Measurements from ENCODE around the gene LGSN. TPM values are rescaled to one million over a fixed set of nuclear protein-coding genes. Genes with fewer than 3 reads are reported as not detected.

The LGSN gene
- total and polyA plus RNA-seq, 10 of the 15 experiments (the other 5 are each of a cell fraction or from before 2014, with no cell fraction given), result not detected

DNA sequence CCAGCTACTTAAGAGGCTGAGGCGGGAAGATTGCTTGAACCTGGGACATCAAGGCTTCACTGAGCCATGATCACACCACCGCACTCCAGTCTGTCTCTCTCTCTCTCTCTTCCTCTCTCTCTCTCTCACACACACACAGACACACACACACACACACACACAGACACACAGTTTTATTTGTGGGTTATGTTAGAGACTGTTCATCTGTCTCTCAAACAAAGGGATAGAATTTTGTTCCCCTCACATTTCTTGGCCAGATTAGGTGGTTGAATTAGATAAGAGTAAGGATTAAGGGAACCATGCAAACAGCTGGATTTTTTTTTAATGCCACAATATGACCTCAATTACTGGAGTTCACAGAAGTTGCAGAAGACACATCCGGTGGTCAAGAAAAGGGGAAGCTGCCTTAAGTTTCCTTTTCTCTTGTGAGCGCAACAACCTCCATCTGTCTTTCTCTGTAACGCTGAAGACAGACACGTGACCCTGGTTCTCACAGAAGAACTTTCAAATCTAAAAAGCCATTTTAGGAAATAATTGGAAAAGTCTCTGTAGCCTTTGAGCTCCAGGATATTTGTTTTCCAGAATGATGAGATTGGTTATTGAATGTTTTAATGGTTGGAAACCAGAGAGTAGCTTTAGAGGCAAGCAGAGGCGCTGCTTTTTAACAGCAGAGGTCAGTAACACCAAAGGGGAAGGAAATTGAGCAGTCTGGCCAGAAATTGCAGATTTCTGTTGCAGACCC lies 32.9 kb upstream of the LGSN start (continued):
- no peak for TF ChIP-seq CBX3 (IDR thresholded peaks at IDR 0.05; ENCODE audit: borderline replicate concordance, low read depth)
- TF ChIP-seq, protein P1, sequence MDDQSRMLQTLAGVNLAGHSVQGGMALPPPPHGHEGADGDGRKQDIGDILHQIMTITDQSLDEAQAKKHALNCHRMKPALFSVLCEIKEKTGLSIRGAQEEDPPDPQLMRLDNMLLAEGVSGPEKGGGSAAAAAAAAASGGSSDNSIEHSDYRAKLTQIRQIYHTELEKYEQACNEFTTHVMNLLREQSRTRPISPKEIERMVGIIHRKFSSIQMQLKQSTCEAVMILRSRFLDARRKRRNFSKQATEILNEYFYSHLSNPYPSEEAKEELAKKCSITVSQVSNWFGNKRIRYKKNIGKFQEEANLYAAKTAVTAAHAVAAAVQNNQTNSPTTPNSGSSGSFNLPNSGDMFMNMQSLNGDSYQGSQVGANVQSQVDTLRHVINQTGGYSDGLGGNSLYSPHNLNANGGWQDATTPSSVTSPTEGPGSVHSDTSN (IDR thresholded peaks at IDR 0.05; ENCODE audit: insufficient replicate concordance, low read depth, low read length), result no peak
- peak; percentile 97 for TF ChIP-seq RUNX3 (IDR thresholded peaks at IDR 0.05; ENCODE audit: low read length)
- TF ChIP-seq HDAC2 (IDR thresholded peaks at IDR 0.05), result no peak
- no peak for TF ChIP-seq TARDBP (IDR thresholded peaks at IDR 0.05; ENCODE audit: borderline replicate concordance)
- TF ChIP-seq, protein P2, sequence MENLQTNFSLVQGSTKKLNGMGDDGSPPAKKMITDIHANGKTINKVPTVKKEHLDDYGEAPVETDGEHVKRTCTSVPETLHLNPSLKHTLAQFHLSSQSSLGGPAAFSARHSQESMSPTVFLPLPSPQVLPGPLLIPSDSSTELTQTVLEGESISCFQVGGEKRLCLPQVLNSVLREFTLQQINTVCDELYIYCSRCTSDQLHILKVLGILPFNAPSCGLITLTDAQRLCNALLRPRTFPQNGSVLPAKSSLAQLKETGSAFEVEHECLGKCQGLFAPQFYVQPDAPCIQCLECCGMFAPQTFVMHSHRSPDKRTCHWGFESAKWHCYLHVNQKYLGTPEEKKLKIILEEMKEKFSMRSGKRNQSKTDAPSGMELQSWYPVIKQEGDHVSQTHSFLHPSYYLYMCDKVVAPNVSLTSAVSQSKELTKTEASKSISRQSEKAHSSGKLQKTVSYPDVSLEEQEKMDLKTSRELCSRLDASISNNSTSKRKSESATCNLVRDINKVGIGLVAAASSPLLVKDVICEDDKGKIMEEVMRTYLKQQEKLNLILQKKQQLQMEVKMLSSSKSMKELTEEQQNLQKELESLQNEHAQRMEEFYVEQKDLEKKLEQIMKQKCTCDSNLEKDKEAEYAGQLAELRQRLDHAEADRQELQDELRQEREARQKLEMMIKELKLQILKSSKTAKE (IDR thresholded peaks at IDR 0.05; ENCODE audit: low read depth, poor library complexity, severe bottlenecking), result peak; percentile 96

DNA sequence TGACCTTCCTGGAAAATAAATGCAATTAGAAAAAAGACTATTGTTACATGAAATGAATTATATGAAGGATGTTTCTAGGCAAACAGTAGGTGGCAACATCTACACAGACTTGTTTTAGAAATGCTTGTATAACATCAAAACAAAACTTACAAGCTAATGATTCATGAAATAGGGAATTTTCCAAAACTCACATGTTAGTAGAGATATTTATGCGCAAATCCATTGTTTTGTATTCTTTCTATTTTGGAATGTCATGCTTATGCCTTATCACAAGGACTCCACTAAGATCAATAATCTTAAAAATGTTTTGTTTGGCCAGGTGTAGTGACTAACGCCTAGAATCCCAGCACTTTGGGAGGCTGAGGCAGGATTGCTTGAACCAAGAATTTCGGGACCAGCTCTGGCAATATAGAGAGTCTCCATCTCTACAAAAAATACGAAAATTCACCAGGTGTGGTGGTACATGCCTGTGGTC lies 32.3 kb upstream of the LGSN start:
- Histone ChIP-seq H3K9me3 (replicated peaks; ENCODE audit: control insufficient read depth, insufficient read depth, low read length) (no peaks in the 10 kb centered on the region), H3K4me2 (ENCODE audit: control insufficient read depth, insufficient read depth) (peak overlapping the region; percentile 87), H2AFZ (ENCODE audit: control insufficient read depth, low read depth, low read length) (peak overlapping the region; percentile 83), H3K4me3 (0 out of 2 replicates have a peak overlapping the region, but pooled peaks have one; percentile 13), H3K4me1 (ENCODE audit: control insufficient read depth, insufficient read depth, low read length) (peaks cover 11% of the 10 kb centered on the region), H3K79me2 (ENCODE audit: control insufficient read depth, insufficient read depth, low read length) (no peaks in the 10 kb centered on the region), H3K27ac (ENCODE audit: control insufficient read depth, insufficient read depth) (peak overlapping the region; percentile 95), H4K20me1 (ENCODE audit: control insufficient read depth, insufficient read depth) (no peaks in the 10 kb centered on the region), H3K27me3 (replicated peaks in 1 of 2; ENCODE audit: control insufficient read depth in 2 of 2, insufficient read depth in 2 of 2, low read length in 1 of 2) (no peaks in the 10 kb centered on the region), H3K36me3 (ENCODE audit: control insufficient read depth in 2 of 2, insufficient read depth in 2 of 2, low read length in 1 of 2) (no peaks in the 10 kb centered on the region), H3K9ac (ENCODE audit: control insufficient read depth, insufficient read depth, low read length) (peak overlapping the region; percentile 57)
- RAD21 ChIA-PET (ENCODE audit: unreplicated experiment), result interaction anchor here (0.6 to 7.8 kb wide), 71 partner anchors 24 to 978 kb away, joined by 3 to 114 read pairs (median 6); partner anchors contain the start of gene PHF3
- DNase-seq (ENCODE audit: low read depth, low spot score) (peak; percentile 34), FAIRE-seq (peak; percentile 44), ATAC-seq (peak; percentile 60)
- intact Hi-C loops (cut with micrococcal nuclease; ENCODE audit: unreplicated experiment) (loop anchor here (1.0 to 2.0 kb wide), 6 partner anchors 33 to 451 kb away; no protein-coding TSS in a partner anchor), in situ Hi-C loops (cut with MboI) (loop anchor here (5.0 kb wide), 3 partner anchors 220 to 410 kb away; partner anchors contain the start of genes LOC128125822 and PTP4A1)
- WGBS (ENCODE audit: insufficient coverage, insufficient replicate concordance, low lambda C conversion rate, missing lambda C conversion rate), result 1% methylated on average over 4 of the region's 4 CpGs
- POLR2A ChIA-PET, result interaction anchor here (0.6 to 2.5 kb wide), 8 partner anchors 152 to 450 kb away, joined by 3 to 13 read pairs (median 4); partner anchors contain the start of gene PHF3
- BruUV-seq (replicated peaks), result no TSS peak
- CTCF ChIA-PET, result interaction anchor here (0.5 to 7.2 kb wide), 72 partner anchors 10 to 1126 kb away, joined by 3 to 159 read pairs (median 7); partner anchors contain the start of gene PHF3
- SMC1A ChIA-PET (ENCODE audit: uncharacterized antibody, unreplicated experiment), result interaction anchor here (0.8 to 9.8 kb wide), 71 partner anchors 24 to 979 kb away, joined by 3 to 218 read pairs (median 6); partner anchors contain the start of gene PHF3
- peak; percentile 75 for TF ChIP-seq RAD21 (IDR thresholded peaks at IDR 0.05; ENCODE audit: insufficient read depth, low read depth, low read length)
- peak; percentile 74; the same call in 1 of the 2 replicates for TF ChIP-seq SMC3 (IDR thresholded peaks at IDR 0.05; ENCODE audit: borderline replicate concordance, low read length)
- TF ChIP-seq RELA (IDR thresholded peaks at IDR 0.05; ENCODE audit: borderline replicate concordance, partially characterized antibody), result peak; percentile 74
- TF ChIP-seq SMARCA5 (IDR thresholded peaks at IDR 0.05), result 0 out of 2 replicates have a peak, but pooled peaks have one; percentile 73
- TF ChIP-seq NBN (IDR thresholded peaks at IDR 0.05), result no peak
- TF ChIP-seq, protein P3, sequence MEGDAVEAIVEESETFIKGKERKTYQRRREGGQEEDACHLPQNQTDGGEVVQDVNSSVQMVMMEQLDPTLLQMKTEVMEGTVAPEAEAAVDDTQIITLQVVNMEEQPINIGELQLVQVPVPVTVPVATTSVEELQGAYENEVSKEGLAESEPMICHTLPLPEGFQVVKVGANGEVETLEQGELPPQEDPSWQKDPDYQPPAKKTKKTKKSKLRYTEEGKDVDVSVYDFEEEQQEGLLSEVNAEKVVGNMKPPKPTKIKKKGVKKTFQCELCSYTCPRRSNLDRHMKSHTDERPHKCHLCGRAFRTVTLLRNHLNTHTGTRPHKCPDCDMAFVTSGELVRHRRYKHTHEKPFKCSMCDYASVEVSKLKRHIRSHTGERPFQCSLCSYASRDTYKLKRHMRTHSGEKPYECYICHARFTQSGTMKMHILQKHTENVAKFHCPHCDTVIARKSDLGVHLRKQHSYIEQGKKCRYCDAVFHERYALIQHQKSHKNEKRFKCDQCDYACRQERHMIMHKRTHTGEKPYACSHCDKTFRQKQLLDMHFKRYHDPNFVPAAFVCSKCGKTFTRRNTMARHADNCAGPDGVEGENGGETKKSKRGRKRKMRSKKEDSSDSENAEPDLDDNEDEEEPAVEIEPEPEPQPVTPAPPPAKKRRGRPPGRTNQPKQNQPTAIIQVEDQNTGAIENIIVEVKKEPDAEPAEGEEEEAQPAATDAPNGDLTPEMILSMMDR (IDR thresholded peaks at IDR 0.05 in 2 of 3, conservative IDR thresholded peaks at IDR 0.05 in 1 of 3; ENCODE audit: control insufficient read depth in 2 of 3, extremely low read depth in 1 of 3, insufficient read depth in 1 of 3, low read depth in 3 of 3, low read length in 3 of 3), result peak; percentile 49 to 77 (median 60); a peak in 5 of 6 replicates
- no peak for TF ChIP-seq ZNF217 (IDR thresholded peaks at IDR 0.05)
